Left lobe of liver (tissue), 2 donors: Measurements from ENCODE around the gene ADISSP. TPM values are rescaled to one million over a fixed set of nuclear protein-coding genes. Genes with fewer than 3 reads are reported as not detected.
A peak's percentile ranks its signal among the peaks of the same experiment; 100 is the strongest.

Source experiments
- ATAC-seq: fragments of 200-7000 bp; cut with Tn5 transposase; one replicate; pipeline ENCODE4 v1.9.1; 2020; ENCODE audit warnings: mild to moderate bottlenecking, moderate library complexity
- DNase-seq: peaks from one replicate; pipeline ENCODE4 v3.0.0-alpha.2; 2020; ENCODE audit warnings: low spot score
- total RNA-seq: library from RNA; stranded (reverse); gene quantifications from one replicate; pipeline ENCODE4 v1.2.1, GENCODE V29; 2021
- donor health status: DM: no; HTN: no; CAD: no; lungs with moderate emphysema.
- donor health status: DM: no; HTN: yes; CAD: no.

Gene ADISSP
- total RNA-seq, 1 donor from 2014 or later = 10.6 TPM

GRCh38 chr20:3740615-3741301 lies 26.8 kb downstream of the ADISSP start:
- ATAC-seq (no peak), DNase-seq (no peak)

GRCh38 chr20:3739926-3740451 lies 27.6 kb downstream of the ADISSP start:
- ATAC-seq (no peak), DNase-seq (no peak)

- ATAC-seq (peak; percentile 41), DNase-seq (no peak)
Measured at GRCh38 chr20:3739054-3739925, 28.3 kb downstream of the ADISSP start.

- no peak for DNase-seq
- ATAC-seq = peak; percentile 76
Measured at GRCh38 chr20:3738111-3739053, 29.2 kb downstream of the ADISSP start.

- ATAC-seq = no peak
- DNase-seq = no peak
Measured at GRCh38 chr20:3735768-3736167, 31.8 kb downstream of the ADISSP start.

GRCh38 chr20:3734111-3734843 lies 33.3 kb downstream of the ADISSP start:
- DNase-seq (no peak), ATAC-seq (peak; percentile 19)

GRCh38 chr20:3733119-3733995 lies 34.2 kb downstream of the ADISSP start:
- no peak for ATAC-seq
- no peak for DNase-seq

GRCh38 chr20:3732327-3733118 lies 35.0 kb downstream of the ADISSP start, which contains the start of gene HSPA12B:
Gene HSPA12B, plus strand, starts transcription at chr20:3732685. Its CDS starts 5,990 bp downstream, at chr20:3738675.
- DNase-seq (no peak), ATAC-seq (peak; percentile 8)

- no peak for ATAC-seq
- no peak for DNase-seq
Measured at GRCh38 chr20:3731944-3732326, 35.6 kb downstream of the ADISSP start.

- no peak for ATAC-seq
- DNase-seq = no peak
Measured at GRCh38 chr20:3730803-3731672, 36.5 kb downstream of the ADISSP start.

GRCh38 chr20:3729811-3730540 lies 37.6 kb downstream of the ADISSP start:
- DNase-seq (no peak), ATAC-seq (no peak)

- no peak for DNase-seq
- no peak for ATAC-seq
Measured at GRCh38 chr20:3729378-3729777, 38.2 kb downstream of the ADISSP start.

- DNase-seq (no peak), ATAC-seq (no peak)
Measured at GRCh38 chr20:3728876-3729275, 38.7 kb downstream of the ADISSP start.

GRCh38 chr20:3728354-3728753 lies 39.2 kb downstream of the ADISSP start:
- DNase-seq = no peak
- ATAC-seq = no peak

GRCh38 chr20:3727401-3728021 lies 40.0 kb downstream of the ADISSP start:
- no peak for ATAC-seq
- no peak for DNase-seq

GRCh38 chr20:3724356-3724755 lies 43.2 kb downstream of the ADISSP start:
- DNase-seq (no peak), ATAC-seq (no peak)
